Measurements from ENCODE around the gene DNAH6. TPM values are rescaled to one million over a fixed set of nuclear protein-coding genes. Genes with fewer than 3 reads are reported as not detected.

The DNAH6 gene
- total RNA-seq, 1 experiment from 2014 or later, result 1.6 TPM

- DNase-seq (ENCODE audit: low read depth, low spot score), result no peak
- Histone ChIP-seq H3K9me2 (ENCODE audit: insufficient read depth) (no peaks in the 10 kb centered on the region), H3K9ac (ENCODE audit: low read length) (no peak overlapping the region), H3K4me1 (ENCODE audit: control insufficient read depth in 1 of 2, insufficient read depth in 2 of 2, low read length in 2 of 2) (no peaks in the 10 kb centered on the region), H3K27me3 (ENCODE audit: insufficient read depth, low read length) (no peaks in the 10 kb centered on the region), H3K27ac (ENCODE audit: low read depth, low read length) (no peak overlapping the region), H3K79me2 (ENCODE audit: insufficient read depth, low read length) (no peaks in the 10 kb centered on the region), H3K36me3 (ENCODE audit: control insufficient read depth in 1 of 2, insufficient read depth in 2 of 2, low read length in 2 of 2) (no peaks in the 10 kb centered on the region), H2AFZ (ENCODE audit: low read depth, low read length, poor library complexity, severe bottlenecking) (no peak overlapping the region), H3K9me3 (ENCODE audit: control insufficient read depth in 1 of 2, insufficient read depth in 1 of 2, low read depth in 1 of 2, low read length in 2 of 2) (peaks cover 0 to 4% of the 10 kb centered on the region in 2 experiments; a peak in 1 of 4 replicates), H3K4me2 (ENCODE audit: low read length) (no peak overlapping the region), H4K20me1 (ENCODE audit: insufficient read depth) (no peaks in the 10 kb centered on the region), H3K4me3 (replicated peaks in 1 of 2; ENCODE audit: low read depth in 1 of 2, low read length in 2 of 2) (no peak overlapping the region)
- ATAC-seq, result no peak
- ChIA-PET RAD21 (ENCODE audit: low non-redundant PET in 1 of 2, low total read pairs in 2 of 2, uncharacterized antibody in 2 of 2, unreplicated experiment in 2 of 2) (no interaction called here), CTCF (no interaction called here), POLR2A (no interaction called here)
- TF ChIP-seq CTCF (IDR thresholded peaks at IDR 0.05 in 2 of 3, conservative IDR thresholded peaks at IDR 0.05 in 1 of 3; ENCODE audit: borderline replicate concordance in 1 of 3, insufficient read depth in 1 of 3, low read depth in 2 of 3, low read length in 2 of 3) (no peak), SRF (IDR thresholded peaks at IDR 0.05; ENCODE audit: low read depth) (no peak), ATF3 (IDR thresholded peaks at IDR 0.05) (no peak), REST (IDR thresholded peaks at IDR 0.05; ENCODE audit: low read depth) (no peak), ZNF274 (IDR thresholded peaks at IDR 0.05; ENCODE audit: low read depth, low read length) (no peak), SIN3A (IDR thresholded peaks at IDR 0.05; ENCODE audit: low read depth) (no peak), CBX3 (IDR thresholded peaks at IDR 0.05; ENCODE audit: low read depth) (no peak), ZFX (IDR thresholded peaks at IDR 0.05) (no peak), CEBPB (IDR thresholded peaks at IDR 0.05; ENCODE audit: low read depth) (no peak), POLR2A (IDR thresholded peaks at IDR 0.05; ENCODE audit: borderline replicate concordance, extremely low read depth, insufficient read depth, insufficient read length) (no peak), JUND (IDR thresholded peaks at IDR 0.05) (no peak), POLR2AphosphoS5 (IDR thresholded peaks at IDR 0.05; ENCODE audit: low read depth, low read length) (no peak), SP1 (IDR thresholded peaks at IDR 0.05; ENCODE audit: low read depth) (no peak)
- no TSS peak for BruUV-seq (replicated peaks)
- intact Hi-C loops (cut with micrococcal nuclease), result no loop called here
These were observed 183.7 kb downstream of the DNAH6 start for GRCh38 chr2:84700006-84700405.
